Activated CD4-positive, alpha-beta T cell treated with anti-CD3 and anti-CD28 coated beads, Interleukin-2, amount 10 ng/mL, durations not matched to agents 7 days and 5 days (primary cell): ENCODE data around the gene MDH2. TPM values are rescaled to one million over a fixed set of nuclear protein-coding genes. Genes with fewer than 3 reads are reported as not detected.
"Not testable (repeated sequence)": the region's sequence is repeated elsewhere in the genome, so short reads cannot be mapped to it uniquely, and the experiment has no call there.

ENCODE experiments used
- CTCF ChIA-PET: fragments of 350-600 bp; sonication (Branson Sonifier 250); formaldehyde crosslinking; loops from one replicate; lab custom pipeline; 2021; ENCODE audit warnings: antibody characterized with exemption; lab: Charles Lee
- POLR2A ChIA-PET: fragments of 350-600 bp; sonication (Branson Sonifier 250); formaldehyde crosslinking; loops from one replicate; lab custom pipeline; 2021; ENCODE audit warnings: antibody characterized with exemption; lab: Charles Lee
- DNase-seq: peaks from one replicate; pipeline ENCODE4 v3.0.0-alpha.2; 2020
- H3K27ac Mint-ChIP-seq: one replicate; pipeline ENCODE4 v1.8.0; 2021; ENCODE audit warnings: mild to moderate bottlenecking, moderate library complexity, mixed read lengths
- H3K27me3 Mint-ChIP-seq: one replicate; pipeline ENCODE4 v1.8.0; 2021; ENCODE audit warnings: mixed read lengths
- H3K36me3 Mint-ChIP-seq: one replicate; pipeline ENCODE4 v1.8.0; 2021; ENCODE audit warnings: low read depth, mixed read lengths
- H3K4me1 Mint-ChIP-seq: one replicate; pipeline ENCODE4 v1.8.0; 2021; ENCODE audit warnings: mixed read lengths
- H3K4me3 Mint-ChIP-seq: one replicate; pipeline ENCODE4 v1.8.0; 2021; ENCODE audit warnings: mild to moderate bottlenecking, moderate library complexity, mixed read lengths
- H3K9me3 Mint-ChIP-seq: one replicate; pipeline ENCODE4 v1.8.0; 2021; ENCODE audit warnings: mixed read lengths
- total RNA-seq, 2 experiments: library from RNA; stranded (reverse); gene quantifications; one replicate each; pipeline ENCODE4 v1.2.3, GENCODE V29; 2021

The MDH2 gene
- total RNA-seq, 2 experiments from 2014 or later = 136 to 149 TPM

GRCh38 chr7:76020031-76020714, 27.7 kb upstream of the MDH2 start:
- H3K27me3 Mint-ChIP-seq = no peaks in the 10 kb centered on the region
- peaks cover 25% of the 10 kb centered on the region for H3K4me1 Mint-ChIP-seq
- no peak overlapping the region for H3K4me3 Mint-ChIP-seq
- CTCF ChIA-PET = interaction anchor here (0.6 to 2.8 kb wide), 24 partner anchors 9 to 986 kb away, joined by 3 to 32 read pairs (median 4); no protein-coding TSS in a partner anchor
- peak; percentile 75 for DNase-seq
- POLR2A ChIA-PET = no interaction called here
- no peaks in the 10 kb centered on the region for H3K9me3 Mint-ChIP-seq
- H3K27ac Mint-ChIP-seq = no peak overlapping the region
- peaks cover 41% of the 10 kb centered on the region for H3K36me3 Mint-ChIP-seq

GRCh38 chr7:76022026-76022780, 25.7 kb upstream of the MDH2 start:
- peaks cover 38% of the 10 kb centered on the region for H3K36me3 Mint-ChIP-seq
- POLR2A ChIA-PET = no interaction called here

GRCh38 chr7:76023002-76023401, 24.9 kb upstream of the MDH2 start:
- no peak overlapping the region for H3K4me3 Mint-ChIP-seq
- no peaks in the 10 kb centered on the region for H3K9me3 Mint-ChIP-seq
- no peak for DNase-seq
- no peaks in the 10 kb centered on the region for H3K27me3 Mint-ChIP-seq
- peaks cover 33% of the 10 kb centered on the region for H3K36me3 Mint-ChIP-seq
- H3K4me1 Mint-ChIP-seq = peaks cover 25% of the 10 kb centered on the region
- H3K27ac Mint-ChIP-seq = no peak overlapping the region
- ChIA-PET POLR2A (no interaction called here), CTCF (interaction anchor here (0.6 to 1.4 kb wide), 3 partner anchors 9 to 33 kb away, joined by 3 to 5 read pairs (median 4); no protein-coding TSS in a partner anchor)

More at GRCh38 chr7:76022026-76022780, 25.7 kb upstream of the MDH2 start:
- Mint-ChIP-seq H3K27me3 (no peaks in the 10 kb centered on the region), H3K4me1 (peaks cover 25% of the 10 kb centered on the region), H3K27ac (no peak overlapping the region), H3K4me3 (no peak overlapping the region), H3K9me3 (no peaks in the 10 kb centered on the region)
- CTCF ChIA-PET = interaction anchor here (0.6 to 2.8 kb wide), 4 partner anchors 16 to 183 kb away, joined by 3 to 32 read pairs (median 4); no protein-coding TSS in a partner anchor
- no peak for DNase-seq

GRCh38 chr7:76029682-76030081, 18.2 kb upstream of the MDH2 start:
- H3K4me3 Mint-ChIP-seq, H3K27me3 Mint-ChIP-seq, H3K9me3 Mint-ChIP-seq, H3K27ac Mint-ChIP-seq, POLR2A ChIA-PET, H3K36me3 Mint-ChIP-seq, DNase-seq: not testable (repeated sequence)
- peaks cover 14% of the 10 kb centered on the region for H3K4me1 Mint-ChIP-seq
- CTCF ChIA-PET = interaction anchor here (1.6 kb wide), 1 partner anchor 10 kb away, joined by 5 read pairs; no protein-coding TSS in a partner anchor

GRCh38 chr7:76031964-76032363, 15.9 kb upstream of the MDH2 start:
- Mint-ChIP-seq H3K4me1 (peaks cover 14% of the 10 kb centered on the region), H3K27ac (no peak overlapping the region), H3K27me3 (no peaks in the 10 kb centered on the region), H3K4me3 (no peak overlapping the region), H3K9me3 (no peaks in the 10 kb centered on the region), H3K36me3 (peaks cover 2% of the 10 kb centered on the region)
- POLR2A ChIA-PET = no interaction called here
- CTCF ChIA-PET = interaction anchor here (0.6 to 1.1 kb wide), 3 partner anchors 11 to 163 kb away, joined by 3 read pairs; no protein-coding TSS in a partner anchor
- DNase-seq = no peak

GRCh38 chr7:76037310-76037709, 10.6 kb upstream of the MDH2 start:
- POLR2A ChIA-PET = no interaction called here
- H3K27ac Mint-ChIP-seq = no peak overlapping the region

GRCh38 chr7:76040126-76040525, 7.8 kb upstream of the MDH2 start:
- DNase-seq = no peak
- CTCF ChIA-PET = interaction anchor here (1.5 kb wide), 1 partner anchor 8 kb away, joined by 4 read pairs; the partner anchor contains the start of genes MDH2 and STYXL1
- Mint-ChIP-seq H3K4me3 (no peak overlapping the region), H3K27ac (no peak overlapping the region), H3K36me3 (peaks cover 3% of the 10 kb centered on the region), H3K4me1 (peaks cover 7% of the 10 kb centered on the region), H3K27me3 (no peaks in the 10 kb centered on the region), H3K9me3 (no peaks in the 10 kb centered on the region)
- POLR2A ChIA-PET = no interaction called here

More at GRCh38 chr7:76037310-76037709, 10.6 kb upstream of the MDH2 start:
- Mint-ChIP-seq H3K4me1 (peaks cover 14% of the 10 kb centered on the region), H3K36me3 (no peaks in the 10 kb centered on the region), H3K27me3 (no peaks in the 10 kb centered on the region), H3K4me3 (no peak overlapping the region), H3K9me3 (no peaks in the 10 kb centered on the region)
- no peak for DNase-seq
- CTCF ChIA-PET = interaction anchor here (1.5 to 1.7 kb wide), 3 partner anchors 10 to 17 kb away, joined by 3 to 7 read pairs (median 5); no protein-coding TSS in a partner anchor

- POLR2A ChIA-PET = no interaction called here
These were observed 3.5 kb upstream of the MDH2 start for GRCh38 chr7:76044375-76044865.

GRCh38 chr7:76047305-76047810, 548 bp upstream of the MDH2 start:
- H3K27ac Mint-ChIP-seq = peak overlapping the region; percentile 96
- H3K36me3 Mint-ChIP-seq = peaks cover 28% of the 10 kb centered on the region
- DNase-seq = no peak
- H3K27me3 Mint-ChIP-seq = no peaks in the 10 kb centered on the region
- H3K4me1 Mint-ChIP-seq = peaks cover 40% of the 10 kb centered on the region
- ChIA-PET POLR2A (interaction anchor here (0.6 to 0.7 kb wide), 2 partner anchors 38 to 107 kb away, joined by 3 read pairs; no protein-coding TSS in a partner anchor), CTCF (interaction anchor here (0.7 kb wide), 1 partner anchor 133 kb away, joined by 3 read pairs; no protein-coding TSS in a partner anchor)
- H3K9me3 Mint-ChIP-seq = no peaks in the 10 kb centered on the region
- H3K4me3 Mint-ChIP-seq = peak overlapping the region; percentile 94

More at GRCh38 chr7:76044375-76044865, 3.5 kb upstream of the MDH2 start:
- Mint-ChIP-seq H3K9me3 (no peaks in the 10 kb centered on the region), H3K4me1 (peaks cover 20% of the 10 kb centered on the region), H3K27ac (no peak overlapping the region), H3K4me3 (no peak overlapping the region), H3K36me3 (peaks cover 15% of the 10 kb centered on the region), H3K27me3 (no peaks in the 10 kb centered on the region)
- no peak for DNase-seq
- CTCF ChIA-PET = interaction anchor here (0.9 to 1.4 kb wide), 2 partner anchors 10 to 24 kb away, joined by 3 to 4 read pairs; no protein-coding TSS in a partner anchor

- CTCF ChIA-PET = interaction anchor here (1.6 kb wide), 1 partner anchor 9 kb away, joined by 4 read pairs; no protein-coding TSS in a partner anchor
- peak; percentile 24 for DNase-seq
- H3K27me3 Mint-ChIP-seq = no peaks in the 10 kb centered on the region
- POLR2A ChIA-PET = interaction anchor here (0.5 kb wide), 1 partner anchor 1064 kb away, joined by 3 read pairs; no protein-coding TSS in a partner anchor
- H3K36me3 Mint-ChIP-seq = peaks cover 30% of the 10 kb centered on the region
- H3K4me1 Mint-ChIP-seq = peaks cover 51% of the 10 kb centered on the region
- peak overlapping the region; percentile 94 for H3K4me3 Mint-ChIP-seq
- no peaks in the 10 kb centered on the region for H3K9me3 Mint-ChIP-seq
- peak overlapping the region; percentile 96 for H3K27ac Mint-ChIP-seq
These were observed 722 bp downstream of the MDH2 start for GRCh38 chr7:76048668-76048988.

- no peaks in the 10 kb centered on the region for H3K27me3 Mint-ChIP-seq
- H3K4me1 Mint-ChIP-seq = peaks cover 54% of the 10 kb centered on the region
- no peak for DNase-seq
- POLR2A ChIA-PET = no interaction called here
- peaks cover 30% of the 10 kb centered on the region for H3K36me3 Mint-ChIP-seq
- H3K27ac Mint-ChIP-seq = peak overlapping the region; percentile 71
- H3K9me3 Mint-ChIP-seq = no peaks in the 10 kb centered on the region
- CTCF ChIA-PET = interaction anchor here (0.7 to 1.6 kb wide), 3 partner anchors 9 to 23 kb away, joined by 3 to 4 read pairs (median 3); no protein-coding TSS in a partner anchor
- H3K4me3 Mint-ChIP-seq = peak overlapping the region; percentile 32
These were observed 1.4 kb downstream of the MDH2 start for GRCh38 chr7:76049295-76049694.

GRCh38 chr7:76050545-76050944, 2.6 kb downstream of the MDH2 start:
- Mint-ChIP-seq H3K27ac (peak overlapping the region; percentile 11), H3K27me3 (no peaks in the 10 kb centered on the region), H3K4me1 (peaks cover 48% of the 10 kb centered on the region), H3K9me3 (no peaks in the 10 kb centered on the region), H3K36me3 (peaks cover 26% of the 10 kb centered on the region), H3K4me3 (no peak overlapping the region)
- ChIA-PET POLR2A (no interaction called here), CTCF (interaction anchor here (1.0 to 1.2 kb wide), 2 partner anchors 24 to 265 kb away, joined by 3 to 4 read pairs; no protein-coding TSS in a partner anchor)
- DNase-seq = no peak
